ENCODE results near the gene EXOC4. TPM values are rescaled to one million over a fixed set of nuclear protein-coding genes. Genes with fewer than 3 reads are reported as not detected.

The EXOC4 gene
- total and polyA plus RNA-seq, 7 experiments from 2014 or later, result 44.1 to 106 (median 74.2) TPM

GRCh38 chr7:133583545-133584171 is 330.8 kb downstream of the EXOC4 start:
- intact Hi-C loops (cut with micrococcal nuclease), result no loop called here
- peak overlapping the region in 1 of 9 donors; percentile 13 for H3K27ac Mint-ChIP-seq
- peaks cover 0 to 8% (median 1%) of the 10 kb centered on the region in 11 donors for H3K9me3 Mint-ChIP-seq
- no peak overlapping the region for H3K4me3 ChIP-seq (ENCODE audit: low read length)
- no peaks in the 10 kb centered on the region for H3K9me3 ChIP-seq (ENCODE audit: control insufficient read depth in 2 of 3, low read length in 3 of 3)
- peaks cover 13 to 71% (median 34%) of the 10 kb centered on the region in 5 donors for H3K36me3 Mint-ChIP-seq
- ChIA-PET CTCF (no interaction called here), POLR2A (no interaction called here)
- no peak overlapping the region for H3K4me3 Mint-ChIP-seq
- peaks cover 0 to 14% (median 10%) of the 10 kb centered on the region in 7 donors for H3K4me1 Mint-ChIP-seq
- H3K36me3 ChIP-seq (ENCODE audit: control insufficient read depth in 2 of 3, insufficient read depth in 3 of 3, low read length in 3 of 3), result no peaks in the 10 kb centered on the region
- no peaks in the 10 kb centered on the region for H3K27me3 Mint-ChIP-seq
- no peak overlapping the region for H3K27ac ChIP-seq (ENCODE audit: low read depth, low read length)
- H3K4me1 ChIP-seq (ENCODE audit: control insufficient read depth in 2 of 2, insufficient read depth in 2 of 2, low read length in 2 of 2), result no peaks in the 10 kb centered on the region
- no peak for ATAC-seq
- no peak for DNase-seq
- no peaks in the 10 kb centered on the region for H3K27me3 ChIP-seq (ENCODE audit: control insufficient read depth in 2 of 2, insufficient read depth in 2 of 2, low read length in 2 of 2)

DNA sequence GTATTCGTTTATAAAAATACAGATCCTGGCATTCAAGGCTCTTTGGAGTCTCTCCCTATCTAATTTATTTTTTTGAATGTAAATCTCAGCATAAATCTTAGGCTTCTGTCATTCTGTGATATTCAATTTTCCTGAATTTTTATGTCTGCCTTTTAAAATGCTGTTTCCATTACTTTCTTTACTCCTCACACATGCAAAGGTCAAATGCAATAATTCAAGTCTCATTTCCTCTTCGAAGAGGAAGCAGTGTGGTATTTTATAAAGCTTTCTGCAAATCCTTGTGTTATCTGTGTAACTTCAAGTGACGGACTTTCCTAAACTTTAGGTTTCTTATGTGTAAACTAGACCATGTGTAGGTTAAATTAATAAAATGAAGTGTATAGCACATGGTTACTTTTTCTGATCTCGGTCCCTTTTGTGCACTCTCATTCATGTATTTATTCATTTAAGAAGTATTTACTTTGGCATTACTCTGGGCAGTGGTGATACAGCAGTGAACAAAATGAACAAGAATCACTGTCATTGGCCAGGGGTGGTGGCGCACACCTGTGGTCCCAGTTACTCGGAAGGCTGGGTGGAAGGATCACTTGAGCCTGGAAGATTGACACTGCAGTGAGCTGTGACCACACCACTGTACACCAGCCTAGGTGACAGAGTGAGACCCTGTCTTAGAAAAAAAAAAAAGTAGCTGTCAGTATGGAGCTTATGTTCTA is 332.2 kb downstream of the EXOC4 start:
- Histone ChIP-seq H3K36me3 (ENCODE audit: control insufficient read depth in 2 of 3, insufficient read depth in 3 of 3, low read length in 3 of 3) (no peaks in the 10 kb centered on the region), H3K9me3 (ENCODE audit: control insufficient read depth in 2 of 3, low read length in 3 of 3) (no peaks in the 10 kb centered on the region), H3K4me3 (ENCODE audit: low read length) (no peak overlapping the region), H3K27ac (ENCODE audit: low read depth, low read length) (no peak overlapping the region), H3K27me3 (ENCODE audit: control insufficient read depth in 2 of 2, insufficient read depth in 2 of 2, low read length in 2 of 2) (no peaks in the 10 kb centered on the region), H3K4me1 (ENCODE audit: control insufficient read depth in 2 of 2, insufficient read depth in 2 of 2, low read length in 2 of 2) (no peaks in the 10 kb centered on the region)
- peaks cover 9 to 65% (median 39%) of the 10 kb centered on the region in 5 donors for H3K36me3 Mint-ChIP-seq
- H3K9me3 Mint-ChIP-seq, result peaks cover 0 to 8% (median 1%) of the 10 kb centered on the region in 11 donors
- intact Hi-C loops (cut with micrococcal nuclease), result no loop called here
- no peak overlapping the region for H3K4me3 Mint-ChIP-seq
- no peaks in the 10 kb centered on the region for H3K27me3 Mint-ChIP-seq
- ATAC-seq, result no peak
- ChIA-PET CTCF (no interaction called here), POLR2A (no interaction called here)
- no peak overlapping the region for H3K27ac Mint-ChIP-seq
- peaks cover 0 to 14% (median 10%) of the 10 kb centered on the region in 7 donors for H3K4me1 Mint-ChIP-seq
- DNase-seq, result no peak

DNA sequence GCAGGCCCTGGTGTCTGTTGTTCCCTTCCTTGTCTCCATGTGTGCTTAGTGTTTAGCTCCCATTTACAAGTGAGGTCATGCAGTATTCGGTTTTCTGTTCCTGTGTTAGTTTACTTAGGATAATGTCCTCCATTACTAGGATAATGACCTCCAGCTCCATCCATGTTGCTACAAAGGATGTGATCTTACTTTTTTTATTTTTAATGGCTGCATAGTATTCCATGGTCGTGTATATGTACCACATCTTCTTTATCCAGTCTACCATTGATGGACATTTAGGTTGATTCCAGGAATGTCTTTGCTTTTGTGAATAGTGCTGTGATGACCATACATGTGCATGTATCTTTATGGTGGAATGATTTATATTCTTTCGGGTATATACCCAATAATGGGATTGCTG is 333.4 kb downstream of the EXOC4 start:
- Histone ChIP-seq H3K9me3 (ENCODE audit: control insufficient read depth in 2 of 3, low read length in 3 of 3) (no peaks in the 10 kb centered on the region), H3K4me3 (ENCODE audit: low read length) (no peak overlapping the region), H3K27me3 (ENCODE audit: control insufficient read depth in 2 of 2, insufficient read depth in 2 of 2, low read length in 2 of 2) (no peaks in the 10 kb centered on the region), H3K36me3 (ENCODE audit: control insufficient read depth in 2 of 3, insufficient read depth in 3 of 3, low read length in 3 of 3) (no peaks in the 10 kb centered on the region), H3K27ac (ENCODE audit: low read depth, low read length) (no peak overlapping the region), H3K4me1 (ENCODE audit: control insufficient read depth in 2 of 2, insufficient read depth in 2 of 2, low read length in 2 of 2) (no peaks in the 10 kb centered on the region)
- Mint-ChIP-seq H3K27me3 (no peaks in the 10 kb centered on the region), H3K36me3 (peaks cover 4 to 61% (median 31%) of the 10 kb centered on the region in 5 donors), H3K4me3 (no peak overlapping the region), H3K9me3 (peaks cover 0 to 8% (median 0%) of the 10 kb centered on the region in 11 donors), H3K27ac (no peak overlapping the region), H3K4me1 (peaks cover 0 to 17% (median 10%) of the 10 kb centered on the region in 7 donors)
- intact Hi-C loops (cut with micrococcal nuclease), result no loop called here
- ChIA-PET CTCF (no interaction called here), POLR2A (no interaction called here)
- no peak for ATAC-seq
- DNase-seq, result no peak

DNA sequence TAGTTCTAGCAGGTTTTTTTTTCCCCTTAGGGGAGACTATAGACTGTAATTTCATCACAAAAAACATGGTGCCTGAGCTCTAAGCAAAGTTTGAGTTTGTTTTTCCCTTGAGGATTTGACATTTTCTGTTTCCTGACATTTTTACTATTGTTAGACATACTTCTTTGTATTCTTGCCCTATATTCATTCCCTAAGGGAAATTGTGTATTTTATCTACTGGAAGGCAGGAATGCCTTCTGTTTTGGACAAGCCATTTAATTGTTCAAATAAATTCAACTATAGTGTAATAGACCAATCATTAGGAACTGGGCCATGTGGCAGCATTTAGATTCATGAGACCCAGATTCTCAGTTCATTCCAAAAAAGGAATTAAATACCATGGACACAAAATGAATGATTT is 335.0 kb downstream of the EXOC4 start:
- H3K27me3 ChIP-seq (ENCODE audit: control insufficient read depth in 2 of 2, insufficient read depth in 2 of 2, low read length in 2 of 2), result no peaks in the 10 kb centered on the region
- POLR2A ChIA-PET, result no interaction called here
- Mint-ChIP-seq H3K9me3 (peaks cover 0 to 8% (median 0%) of the 10 kb centered on the region in 11 donors), H3K27me3 (no peaks in the 10 kb centered on the region), H3K36me3 (peaks cover 4 to 62% (median 33%) of the 10 kb centered on the region in 5 donors), H3K4me1 (peaks cover 0 to 18% (median 10%) of the 10 kb centered on the region in 7 donors), H3K27ac (no peak overlapping the region), H3K4me3 (no peak overlapping the region)
- intact Hi-C loops (cut with micrococcal nuclease), result no loop called here
- H3K36me3 ChIP-seq (ENCODE audit: control insufficient read depth in 2 of 3, insufficient read depth in 3 of 3, low read length in 3 of 3), result no peaks in the 10 kb centered on the region
- ATAC-seq (no peak), DNase-seq (no peak)
- H3K27ac ChIP-seq (ENCODE audit: low read depth, low read length), result no peak overlapping the region
- no peak overlapping the region for H3K4me3 ChIP-seq (ENCODE audit: low read length)
- no peaks in the 10 kb centered on the region for H3K4me1 ChIP-seq (ENCODE audit: control insufficient read depth in 2 of 2, insufficient read depth in 2 of 2, low read length in 2 of 2)
- CTCF ChIA-PET, result no interaction called here
- no peaks in the 10 kb centered on the region for H3K9me3 ChIP-seq (ENCODE audit: control insufficient read depth in 2 of 3, low read length in 3 of 3)

- Histone ChIP-seq H3K36me3 (ENCODE audit: control insufficient read depth in 2 of 3, insufficient read depth in 3 of 3, low read length in 3 of 3) (no peaks in the 10 kb centered on the region), H3K27me3 (ENCODE audit: control insufficient read depth in 2 of 2, insufficient read depth in 2 of 2, low read length in 2 of 2) (no peaks in the 10 kb centered on the region), H3K27ac (ENCODE audit: low read depth, low read length) (no peak overlapping the region), H3K4me3 (ENCODE audit: low read length) (no peak overlapping the region), H3K9me3 (ENCODE audit: control insufficient read depth in 2 of 3, low read length in 3 of 3) (no peaks in the 10 kb centered on the region), H3K4me1 (ENCODE audit: control insufficient read depth in 2 of 2, insufficient read depth in 2 of 2, low read length in 2 of 2) (no peaks in the 10 kb centered on the region)
- H3K4me3 Mint-ChIP-seq, result no peak overlapping the region
- DNase-seq (no peak), ATAC-seq (no peak)
- CTCF ChIA-PET, result no interaction called here
- H3K9me3 Mint-ChIP-seq, result peaks cover 0 to 7% (median 0%) of the 10 kb centered on the region in 11 donors
- H3K4me1 Mint-ChIP-seq, result peaks cover 0 to 6% (median 2%) of the 10 kb centered on the region in 7 donors
- intact Hi-C loops (cut with micrococcal nuclease), result no loop called here
- H3K27ac Mint-ChIP-seq, result peak overlapping the region in 1 of 9 donors; percentile 13
- peaks cover 1 to 54% (median 29%) of the 10 kb centered on the region in 5 donors for H3K36me3 Mint-ChIP-seq
- H3K27me3 Mint-ChIP-seq, result no peaks in the 10 kb centered on the region
- POLR2A ChIA-PET, result no interaction called here
These were observed 337.9 kb downstream of the EXOC4 start for GRCh38 chr7:133590795-133591194.

DNA sequence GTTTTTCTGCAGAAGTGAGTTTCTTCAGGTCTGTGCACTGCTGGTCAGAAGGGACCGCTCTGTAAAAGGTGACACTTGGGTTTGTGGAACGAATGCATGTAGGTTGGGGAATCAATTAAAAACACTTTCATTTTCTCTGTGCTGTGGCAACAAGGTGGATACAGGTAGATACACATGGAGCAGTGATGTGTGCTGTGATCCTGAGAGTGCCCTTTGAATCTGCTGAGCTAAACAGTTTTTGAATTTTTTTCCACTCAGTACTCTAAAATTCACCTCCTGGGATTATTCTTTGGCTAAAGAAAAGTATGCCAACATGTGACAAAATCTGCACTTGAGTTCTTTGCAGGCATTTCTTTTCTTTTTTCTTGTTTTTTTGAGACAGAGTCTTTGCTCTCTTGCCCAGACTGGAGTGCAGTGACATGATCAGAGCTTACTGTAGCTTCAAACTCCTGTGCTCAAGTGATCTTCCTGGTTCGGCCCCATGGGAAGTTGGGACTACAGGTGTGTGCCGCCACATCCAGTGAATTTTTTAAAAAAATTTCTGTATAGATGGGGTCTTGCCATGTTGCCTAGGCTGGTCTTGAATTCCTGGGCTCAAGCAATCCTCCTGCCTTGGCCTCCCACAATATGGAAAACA is 338.9 kb downstream of the EXOC4 start:
- peaks cover 3 to 53% (median 31%) of the 10 kb centered on the region in 5 donors for H3K36me3 Mint-ChIP-seq
- CTCF ChIA-PET, result no interaction called here
- no peaks in the 10 kb centered on the region for H3K4me1 ChIP-seq (ENCODE audit: control insufficient read depth in 2 of 2, insufficient read depth in 2 of 2, low read length in 2 of 2)
- ATAC-seq, result no peak
- peak overlapping the region in 1 of 9 donors; percentile 29 for H3K27ac Mint-ChIP-seq
- H3K4me3 ChIP-seq (ENCODE audit: low read length), result no peak overlapping the region
- no peak overlapping the region for H3K4me3 Mint-ChIP-seq
- POLR2A ChIA-PET, result no interaction called here
- no peaks in the 10 kb centered on the region for H3K9me3 ChIP-seq (ENCODE audit: control insufficient read depth in 2 of 3, low read length in 3 of 3)
- H3K27me3 ChIP-seq (ENCODE audit: control insufficient read depth in 2 of 2, insufficient read depth in 2 of 2, low read length in 2 of 2), result no peaks in the 10 kb centered on the region
- H3K9me3 Mint-ChIP-seq, result peaks cover 0 to 5% (median 0%) of the 10 kb centered on the region in 11 donors
- peaks cover 0 to 6% (median 2%) of the 10 kb centered on the region in 7 donors for H3K4me1 Mint-ChIP-seq
- no peak overlapping the region for H3K27ac ChIP-seq (ENCODE audit: low read depth, low read length)
- no peaks in the 10 kb centered on the region for H3K27me3 Mint-ChIP-seq
- intact Hi-C loops (cut with micrococcal nuclease), result no loop called here
- no peak for DNase-seq
- no peaks in the 10 kb centered on the region for H3K36me3 ChIP-seq (ENCODE audit: control insufficient read depth in 2 of 3, insufficient read depth in 3 of 3, low read length in 3 of 3)

All from naive thymus-derived CD4-positive, alpha-beta T cell (primary cell).